ENCODE data around the gene SHKBP1. TPM values are rescaled to one million over a fixed set of nuclear protein-coding genes. Genes with fewer than 3 reads are reported as not detected.
A peak's percentile ranks its signal among the peaks of the same experiment; 100 is the strongest.

The SHKBP1 gene
- total and polyA plus RNA-seq, 2 of the 13 experiments (the other 11 are each of a cell fraction or from before 2014, with no cell fraction given) = 16.2 to 17.4 TPM

- no peak for TF ChIP-seq THAP7 (CRISPR knock-in tag; IDR thresholded peaks at IDR 0.05)
- TF ChIP-seq BRD4 (CRISPR knock-in tag; IDR thresholded peaks at IDR 0.05) = 0 out of 2 replicates have a peak, but pooled peaks have one; percentile 30
- TF ChIP-seq HINFP (CRISPR knock-in tag; IDR thresholded peaks at IDR 0.05; ENCODE audit: low read depth) = 0 out of 2 replicates have a peak, but pooled peaks have one; percentile 23
- TF ChIP-seq TIGD3 (CRISPR knock-in tag; IDR thresholded peaks at IDR 0.05; ENCODE audit: borderline replicate concordance) = no peak
- peak; percentile 80 for TF ChIP-seq RERE (CRISPR knock-in tag; IDR thresholded peaks at IDR 0.05; ENCODE audit: low read depth)
- TF ChIP-seq HMG20A (CRISPR knock-in tag; IDR thresholded peaks at IDR 0.05; ENCODE audit: borderline replicate concordance) = peak; percentile 60
- TF ChIP-seq FLYWCH1 (CRISPR knock-in tag; IDR thresholded peaks at IDR 0.05) = no peak
- TF ChIP-seq SIN3A (IDR thresholded peaks at IDR 0.05; ENCODE audit: borderline replicate concordance, low read depth, low read length) = peak; percentile 82; the same call in 1 of the 2 replicates
- no peak for TF ChIP-seq ZNF749 (CRISPR knock-in tag; IDR thresholded peaks at IDR 0.05; ENCODE audit: borderline replicate concordance)
- no peak for TF ChIP-seq JUNB (CRISPR knock-in tag; IDR thresholded peaks at IDR 0.05; ENCODE audit: borderline replicate concordance)
- TF ChIP-seq ZNF574 (CRISPR knock-in tag; IDR thresholded peaks at IDR 0.05) = peak; percentile 80
- no peak for TF ChIP-seq ZNF484 (CRISPR knock-in tag; IDR thresholded peaks at IDR 0.05; ENCODE audit: borderline replicate concordance, low read depth)
- TF ChIP-seq ZNF230 (CRISPR knock-in tag; IDR thresholded peaks at IDR 0.05) = no peak
- TF ChIP-seq ISL2 (CRISPR knock-in tag; IDR thresholded peaks at IDR 0.05) = peak; percentile 86
Observed at GRCh38 chr19:40603389-40604170, 26.9 kb downstream of the SHKBP1 start (continued).
